Fibroblast of villous mesenchyme (primary cell): ENCODE data around the gene NFIA. TPM values are rescaled to one million over a fixed set of nuclear protein-coding genes. Genes with fewer than 3 reads are reported as not detected.

ENCODE experiments used
- DNase-seq: peaks from one replicate; pipeline ENCODE4 v3.0.0-alpha.2; 2010; ENCODE audit warnings: low read depth
- H3K4me3 ChIP-seq: 2 replicates; pipeline ENCODE4 v1.5.1; 2011; ENCODE audit warnings: low read depth, mild to moderate bottlenecking, low read length
- total RNA-seq: library from RNA; depleted of rRNA; stranded (reverse); fragments of >200 nt; gene quantifications from 2 replicates; pipeline ENCODE4 v1.2.3, GENCODE V29; 2012
- TF ChIP-seq, protein P1 (sequence below): IDR thresholded peaks from 2 replicates; pipeline ENCODE4 v1.5.1; 2012; ENCODE audit warnings: low read depth, mild to moderate bottlenecking, low read length; ENCODE audit not compliant: insufficient read depth

Gene NFIA
- total RNA-seq, 1 donor: 10.4 TPM

DNA sequence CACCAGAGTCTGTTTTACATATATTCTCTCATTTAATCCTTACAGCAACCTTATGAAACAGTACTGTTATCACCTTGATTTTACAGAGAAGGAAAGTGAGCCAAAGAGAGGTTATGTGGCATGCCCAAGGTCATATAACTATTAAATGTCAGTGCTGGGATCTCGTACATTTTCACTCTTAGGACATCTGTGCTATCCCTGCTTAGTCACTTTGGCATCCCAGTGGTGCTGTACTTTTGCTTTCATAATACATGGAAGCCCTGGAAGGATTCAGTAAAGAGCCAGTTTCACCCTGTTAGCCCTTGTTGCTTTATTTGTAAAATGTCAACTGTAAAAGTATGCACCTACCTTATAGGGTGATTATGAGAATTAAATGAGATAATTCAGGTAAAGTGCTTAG lies 104.4 kb downstream of the NFIA start:
- peak; percentile 17 for DNase-seq
- TF ChIP-seq, protein P1, sequence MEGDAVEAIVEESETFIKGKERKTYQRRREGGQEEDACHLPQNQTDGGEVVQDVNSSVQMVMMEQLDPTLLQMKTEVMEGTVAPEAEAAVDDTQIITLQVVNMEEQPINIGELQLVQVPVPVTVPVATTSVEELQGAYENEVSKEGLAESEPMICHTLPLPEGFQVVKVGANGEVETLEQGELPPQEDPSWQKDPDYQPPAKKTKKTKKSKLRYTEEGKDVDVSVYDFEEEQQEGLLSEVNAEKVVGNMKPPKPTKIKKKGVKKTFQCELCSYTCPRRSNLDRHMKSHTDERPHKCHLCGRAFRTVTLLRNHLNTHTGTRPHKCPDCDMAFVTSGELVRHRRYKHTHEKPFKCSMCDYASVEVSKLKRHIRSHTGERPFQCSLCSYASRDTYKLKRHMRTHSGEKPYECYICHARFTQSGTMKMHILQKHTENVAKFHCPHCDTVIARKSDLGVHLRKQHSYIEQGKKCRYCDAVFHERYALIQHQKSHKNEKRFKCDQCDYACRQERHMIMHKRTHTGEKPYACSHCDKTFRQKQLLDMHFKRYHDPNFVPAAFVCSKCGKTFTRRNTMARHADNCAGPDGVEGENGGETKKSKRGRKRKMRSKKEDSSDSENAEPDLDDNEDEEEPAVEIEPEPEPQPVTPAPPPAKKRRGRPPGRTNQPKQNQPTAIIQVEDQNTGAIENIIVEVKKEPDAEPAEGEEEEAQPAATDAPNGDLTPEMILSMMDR: no peak
- H3K4me3 ChIP-seq: no peak overlapping the region

DNA sequence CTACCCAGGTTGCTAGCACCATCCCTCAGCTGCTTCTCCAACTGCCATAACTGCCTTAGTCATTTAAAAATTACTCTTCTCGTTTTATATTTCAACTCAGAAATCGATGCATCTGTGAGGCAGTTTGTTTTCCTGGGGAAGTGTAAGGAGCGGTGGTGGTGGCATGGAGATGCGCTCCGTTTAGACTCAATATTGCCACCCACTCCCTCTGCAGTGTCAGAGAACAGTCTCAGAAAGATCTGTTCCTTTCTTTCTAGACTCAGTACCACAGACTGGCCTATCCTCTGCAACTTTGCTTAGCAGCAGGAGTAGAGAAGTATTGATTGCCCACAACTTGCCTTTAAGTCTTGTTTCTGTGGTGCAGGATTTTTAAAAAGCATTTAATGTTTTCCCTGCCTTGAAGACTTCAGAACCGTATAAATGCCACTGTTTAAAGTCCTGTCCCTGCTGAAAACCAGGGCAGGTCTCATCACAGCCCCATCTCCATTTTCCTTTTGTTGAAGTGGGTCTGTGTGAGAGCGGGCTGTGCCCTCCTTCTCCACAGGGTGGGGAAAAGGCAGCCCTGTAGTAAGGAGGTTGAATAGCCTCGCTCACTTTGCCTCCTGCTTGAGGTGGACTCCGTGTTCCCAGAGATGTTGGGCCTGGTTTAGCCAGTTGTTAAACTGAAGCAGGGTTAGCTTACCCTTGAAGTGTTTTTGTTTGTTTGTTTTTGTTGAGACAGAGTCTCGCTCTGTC lies 105.2 kb downstream of the NFIA start:
- no peak for DNase-seq
- TF ChIP-seq, protein P1: no peak
- no peak overlapping the region for H3K4me3 ChIP-seq

DNA sequence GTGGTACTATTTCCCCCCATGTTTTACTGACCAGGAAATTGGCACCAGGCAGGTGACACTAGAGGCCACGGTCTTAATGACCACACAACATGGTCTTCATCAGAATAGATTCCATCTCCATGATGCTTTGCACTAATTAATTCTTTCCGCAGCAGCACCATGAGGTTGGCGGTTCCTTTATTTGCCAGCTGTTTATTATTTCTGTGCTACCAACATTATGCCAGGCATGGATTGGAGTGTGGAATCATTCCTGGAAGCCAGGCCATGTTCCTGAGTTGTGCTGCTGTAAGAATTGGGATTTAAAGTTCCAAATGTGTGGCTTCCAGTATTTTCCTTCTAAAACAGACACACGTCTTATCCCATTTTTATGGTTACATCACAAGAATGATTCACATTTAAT lies 107.8 kb downstream of the NFIA start:
- TF ChIP-seq, protein P1: no peak
- no peak for DNase-seq
- H3K4me3 ChIP-seq: no peak overlapping the region

DNA sequence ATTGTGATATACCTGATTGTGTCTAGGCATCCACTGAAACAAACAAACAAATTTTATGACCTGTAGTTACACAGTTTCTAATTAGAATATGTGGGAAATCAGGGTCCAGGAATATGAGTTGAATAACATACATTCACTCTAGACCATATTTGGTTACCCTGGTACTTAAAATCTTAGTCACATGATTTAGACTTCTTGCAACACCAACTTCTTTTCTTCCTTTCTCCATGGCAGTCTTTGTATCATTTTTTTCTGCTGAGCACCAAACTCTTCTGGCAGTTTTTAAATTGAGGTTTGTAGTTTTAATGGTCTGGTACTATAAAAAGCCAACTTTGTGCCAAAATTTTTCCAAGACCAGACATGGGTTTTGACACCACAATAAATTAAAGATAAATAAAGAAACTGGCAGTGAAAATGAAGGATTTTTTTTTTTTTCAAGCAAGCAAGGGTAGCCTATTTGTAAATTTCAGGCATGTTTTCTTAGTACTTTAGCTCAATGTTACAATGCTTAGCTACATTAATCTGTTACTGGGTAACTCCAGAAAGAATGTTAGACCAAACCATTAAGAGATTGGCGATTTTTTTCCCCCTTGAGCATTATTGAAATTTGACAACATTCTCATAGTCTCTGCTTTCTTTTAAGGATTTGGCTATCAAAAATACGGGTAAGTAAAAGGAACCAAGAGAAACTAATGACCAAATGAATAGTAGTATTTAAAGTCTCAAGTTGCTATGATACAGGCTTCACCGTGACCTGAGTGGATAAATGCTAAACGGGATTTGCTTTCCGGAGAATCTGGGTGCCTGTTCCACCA lies 108.5 kb downstream of the NFIA start:
- no peak overlapping the region for H3K4me3 ChIP-seq
- peak; percentile 23 for DNase-seq
- TF ChIP-seq, protein P1: no peak

DNA sequence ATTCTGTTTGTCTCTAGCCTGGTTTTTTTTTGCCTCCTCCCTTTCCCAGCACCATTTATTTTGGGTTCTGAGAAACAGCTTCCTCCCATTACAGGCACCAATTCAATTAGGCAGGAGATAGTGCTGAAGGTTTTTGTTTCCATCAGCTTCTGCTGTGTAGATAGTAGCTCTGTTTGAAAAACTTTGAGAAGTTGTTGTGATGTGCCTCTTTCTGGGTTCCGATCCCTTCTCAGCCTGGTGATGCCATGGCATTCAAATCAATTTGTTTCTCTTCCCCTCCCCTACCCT lies 109.0 kb downstream of the NFIA start:
- no peak overlapping the region for H3K4me3 ChIP-seq

DNA sequence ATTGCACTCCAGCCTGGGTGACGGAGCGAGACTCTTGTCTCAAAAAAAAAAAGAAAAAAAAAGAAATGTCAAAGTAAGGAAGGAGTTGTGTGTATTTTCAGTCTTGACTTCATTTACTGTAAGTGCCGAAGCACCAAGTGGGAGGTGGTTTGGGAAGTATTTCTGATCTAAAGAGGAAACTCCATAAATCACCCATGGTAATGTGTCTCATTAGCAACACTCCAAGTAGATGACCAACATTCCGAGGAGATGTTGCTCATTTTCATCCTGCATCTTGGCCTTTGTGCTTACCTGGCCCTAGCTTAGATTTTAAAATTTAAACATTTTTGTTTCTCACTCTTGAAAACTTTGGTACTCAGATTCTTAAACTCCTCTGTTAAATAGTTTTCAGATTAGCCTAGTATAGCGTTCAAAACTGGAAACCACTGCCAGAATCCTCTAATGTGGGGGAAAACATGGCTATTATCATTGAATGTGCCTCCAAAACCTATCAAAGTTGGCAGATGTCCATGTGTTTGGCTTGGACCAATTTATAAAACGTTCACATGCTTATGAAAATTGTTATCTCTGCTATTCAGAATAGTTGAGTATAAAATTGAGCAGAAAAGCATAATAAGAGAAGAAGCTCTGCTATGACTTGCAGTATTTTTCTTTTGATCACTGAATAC lies 110.4 kb downstream of the NFIA start:
- H3K4me3 ChIP-seq: no peak overlapping the region
- DNase-seq: no peak
- TF ChIP-seq, protein P1: no peak

More for the DNA sequence above, 109.0 kb downstream of the NFIA start:
- TF ChIP-seq, protein P1: no peak
- no peak for DNase-seq
